Measurements from ENCODE around the gene CAMK1D. TPM values are rescaled to one million over a fixed set of nuclear protein-coding genes. Genes with fewer than 3 reads are reported as not detected.

Gene CAMK1D
- total RNA-seq, 1 donor, result 11.2 TPM

- Histone ChIP-seq H2AFZ (ENCODE audit: low read length) (no peak overlapping the region), H3K27ac (ENCODE audit: low read depth, low read length) (no peak overlapping the region), H4K20me1 (ENCODE audit: insufficient read depth, low read length) (no peaks in the 10 kb centered on the region), H3K4me1 (ENCODE audit: insufficient read depth, low read length) (no peaks in the 10 kb centered on the region), H3K79me2 (ENCODE audit: insufficient read depth, low read length) (no peaks in the 10 kb centered on the region), H3K9me3 (ENCODE audit: low read depth, low read length) (no peaks in the 10 kb centered on the region), H3K4me3 (ENCODE audit: insufficient read depth, low read length) (no peak overlapping the region), H3K36me3 (ENCODE audit: insufficient read depth, low read length) (no peaks in the 10 kb centered on the region), H3K27me3 (ENCODE audit: insufficient read depth, low read length) (no peaks in the 10 kb centered on the region), H3K4me2 (ENCODE audit: insufficient read depth, low read length) (no peak overlapping the region)
- no peak for DNase-seq (ENCODE audit: insufficient read length, low spot score, missing footprints)
- TF ChIP-seq CTCF (IDR thresholded peaks at IDR 0.05; ENCODE audit: extremely low read depth, low read depth, low read length), result no peak
Observed at GRCh38 chr10:12518024-12518423, 168.7 kb downstream of the CAMK1D start.

GRCh38 chr10:12521423-12521822 lies 172.1 kb downstream of the CAMK1D start:
- Histone ChIP-seq H3K36me3 (ENCODE audit: insufficient read depth, low read length) (no peaks in the 10 kb centered on the region), H4K20me1 (ENCODE audit: insufficient read depth, low read length) (no peaks in the 10 kb centered on the region), H3K4me2 (ENCODE audit: insufficient read depth, low read length) (no peak overlapping the region), H3K27ac (ENCODE audit: low read depth, low read length) (no peak overlapping the region), H3K4me1 (ENCODE audit: insufficient read depth, low read length) (no peaks in the 10 kb centered on the region), H3K9me3 (ENCODE audit: low read depth, low read length) (no peaks in the 10 kb centered on the region), H3K79me2 (ENCODE audit: insufficient read depth, low read length) (no peaks in the 10 kb centered on the region), H2AFZ (ENCODE audit: low read length) (no peak overlapping the region), H3K4me3 (ENCODE audit: insufficient read depth, low read length) (no peak overlapping the region), H3K27me3 (ENCODE audit: insufficient read depth, low read length) (no peaks in the 10 kb centered on the region)
- no peak for TF ChIP-seq CTCF (IDR thresholded peaks at IDR 0.05; ENCODE audit: extremely low read depth, low read depth, low read length)
- DNase-seq (ENCODE audit: insufficient read length, low spot score, missing footprints), result no peak

- no peak overlapping the region for H3K27ac ChIP-seq (ENCODE audit: low read depth, low read length)
- no peaks in the 10 kb centered on the region for H3K79me2 ChIP-seq (ENCODE audit: insufficient read depth, low read length)
- no peaks in the 10 kb centered on the region for H3K27me3 ChIP-seq (ENCODE audit: insufficient read depth, low read length)
- H3K4me2 ChIP-seq (ENCODE audit: insufficient read depth, low read length), result no peak overlapping the region
- no peaks in the 10 kb centered on the region for H3K36me3 ChIP-seq (ENCODE audit: insufficient read depth, low read length)
- no peaks in the 10 kb centered on the region for H4K20me1 ChIP-seq (ENCODE audit: insufficient read depth, low read length)
- no peak overlapping the region for H2AFZ ChIP-seq (ENCODE audit: low read length)
- DNase-seq (ENCODE audit: insufficient read length, low spot score, missing footprints), result no peak
- no peaks in the 10 kb centered on the region for H3K4me1 ChIP-seq (ENCODE audit: insufficient read depth, low read length)
- no peaks in the 10 kb centered on the region for H3K9me3 ChIP-seq (ENCODE audit: low read depth, low read length)
- H3K4me3 ChIP-seq (ENCODE audit: insufficient read depth, low read length), result no peak overlapping the region
- no peak for TF ChIP-seq CTCF (IDR thresholded peaks at IDR 0.05; ENCODE audit: extremely low read depth, low read depth, low read length)
Observed at GRCh38 chr10:12526311-12526710, 177.0 kb downstream of the CAMK1D start.

- Histone ChIP-seq H3K4me2 (ENCODE audit: insufficient read depth, low read length) (no peak overlapping the region), H3K9me3 (ENCODE audit: low read depth, low read length) (no peaks in the 10 kb centered on the region), H4K20me1 (ENCODE audit: insufficient read depth, low read length) (no peaks in the 10 kb centered on the region), H3K36me3 (ENCODE audit: insufficient read depth, low read length) (no peaks in the 10 kb centered on the region), H3K4me3 (ENCODE audit: insufficient read depth, low read length) (no peak overlapping the region), H3K27ac (ENCODE audit: low read depth, low read length) (no peak overlapping the region), H3K27me3 (ENCODE audit: insufficient read depth, low read length) (no peaks in the 10 kb centered on the region), H2AFZ (ENCODE audit: low read length) (no peak overlapping the region), H3K4me1 (ENCODE audit: insufficient read depth, low read length) (no peaks in the 10 kb centered on the region), H3K79me2 (ENCODE audit: insufficient read depth, low read length) (no peaks in the 10 kb centered on the region)
- TF ChIP-seq CTCF (IDR thresholded peaks at IDR 0.05; ENCODE audit: extremely low read depth, low read depth, low read length), result no peak
- no peak for DNase-seq (ENCODE audit: insufficient read length, low spot score, missing footprints)
Observed at GRCh38 chr10:12529976-12530375, 180.6 kb downstream of the CAMK1D start.

Data from osteoblast (primary cell).